Right atrium auricular region (tissue), 2 donors: ENCODE measurements around the gene DYNLT5. TPM values are rescaled to one million over a fixed set of nuclear protein-coding genes. Genes with fewer than 3 reads are reported as not detected.

Source experiments
- DNase-seq: peaks from one replicate; pipeline ENCODE4 v3.0.0-alpha.2; 2019; ENCODE audit warnings: low spot score
- H3K27ac ChIP-seq, 2 donors: fragments of 200-600 bp; sonication (generic); 1 replicate in 1 of 2; 2 replicates in 1 of 2; pipeline ENCODE4 v1.5.1; 2016 to 2019
- H3K27me3 ChIP-seq, 2 donors: fragments of 200-600 bp; sonication (generic); one replicate each; pipeline versions ENCODE4 v1.5.1 to v1.6.0; 2017 to 2019
- H3K36me3 ChIP-seq: fragments of 200-600 bp; sonication (generic); one replicate; pipeline ENCODE4 v1.5.1; 2016
- H3K4me1 ChIP-seq, 2 donors: fragments of 200-600 bp; sonication (generic); one replicate each; pipeline versions ENCODE4 v1.5.1 to v1.6.0; 2017 to 2019
- H3K4me3 ChIP-seq, 2 donors: fragments of 200-600 bp; sonication (generic); 1 replicate in 1 of 2; 2 replicates in 1 of 2; pipeline ENCODE4 v1.5.1; 2017 to 2019; ENCODE audit warnings: mild to moderate bottlenecking in 1 of 2, moderate library complexity in 1 of 2
- H3K9me3 ChIP-seq, 2 donors: fragments of 200-600 bp; sonication (generic); one replicate each; pipeline ENCODE4 v1.5.1; 2019
- CTCF ChIP-seq, 2 donors: fragments of 200-600 bp; sonication (generic); IDR thresholded peaks; one replicate each; pipeline ENCODE4 v1.5.1; 2019; ENCODE audit warnings: antibody characterized with exemption in 2 of 2
- total RNA-seq, 2 donors: library from RNA; depleted of rRNA; stranded (reverse); fragments of >200 nt; gene quantifications; one replicate each; pipeline ENCODE4 v1.1.0, GENCODE V29; 2016

DYNLT5 gene
- total RNA-seq, 2 donors from 2014 or later = 0.85 TPM; not detected in 1

- H3K4me1 ChIP-seq = peaks cover 0 to 15% of the 10 kb centered on the region in 2 donors
- no peaks in the 10 kb centered on the region for H3K36me3 ChIP-seq
- no peaks in the 10 kb centered on the region for H3K27me3 ChIP-seq
- H3K27ac ChIP-seq = peak overlapping the region; percentile 40 to 56
- no peaks in the 10 kb centered on the region for H3K9me3 ChIP-seq
- no peak for TF ChIP-seq CTCF (IDR thresholded peaks at IDR 0.05)
- DNase-seq = no peak
- H3K4me3 ChIP-seq = peak overlapping the region; percentile 14 to 52
These were observed 562 bp downstream of the DYNLT5 start for GRCh38 chr1:66752671-66753371.

GRCh38 chr1:66757722-66758240 is 5.5 kb downstream of the DYNLT5 start:
- Histone ChIP-seq H3K36me3 (no peaks in the 10 kb centered on the region), H3K9me3 (no peaks in the 10 kb centered on the region), H3K27me3 (no peaks in the 10 kb centered on the region), H3K4me3 (no peak overlapping the region), H3K4me1 (peaks cover 0 to 5% of the 10 kb centered on the region in 2 donors), H3K27ac (no peak overlapping the region)
- no peak for DNase-seq
- TF ChIP-seq CTCF (IDR thresholded peaks at IDR 0.05) = no peak

GRCh38 chr1:66758241-66758755 is 6.0 kb downstream of the DYNLT5 start:
- no peak overlapping the region for H3K27ac ChIP-seq
- no peak overlapping the region for H3K4me3 ChIP-seq
- H3K36me3 ChIP-seq = no peaks in the 10 kb centered on the region
- no peak for TF ChIP-seq CTCF (IDR thresholded peaks at IDR 0.05)
- DNase-seq = no peak
- H3K9me3 ChIP-seq = no peaks in the 10 kb centered on the region
- no peaks in the 10 kb centered on the region for H3K27me3 ChIP-seq
- H3K4me1 ChIP-seq = no peaks in the 10 kb centered on the region

- TF ChIP-seq CTCF (IDR thresholded peaks at IDR 0.05) = no peak
- no peaks in the 10 kb centered on the region for H3K4me1 ChIP-seq
- H3K9me3 ChIP-seq = no peaks in the 10 kb centered on the region
- no peak for DNase-seq
- H3K27ac ChIP-seq = no peak overlapping the region
- no peaks in the 10 kb centered on the region for H3K36me3 ChIP-seq
- no peak overlapping the region for H3K4me3 ChIP-seq
- no peaks in the 10 kb centered on the region for H3K27me3 ChIP-seq
These were observed 8.2 kb downstream of the DYNLT5 start for GRCh38 chr1:66760506-66760905.

- no peaks in the 10 kb centered on the region for H3K9me3 ChIP-seq
- no peak for TF ChIP-seq CTCF (IDR thresholded peaks at IDR 0.05)
- DNase-seq = no peak
- H3K27me3 ChIP-seq = no peaks in the 10 kb centered on the region
- H3K36me3 ChIP-seq = no peaks in the 10 kb centered on the region
- no peak overlapping the region for H3K27ac ChIP-seq
- no peaks in the 10 kb centered on the region for H3K4me1 ChIP-seq
- H3K4me3 ChIP-seq = no peak overlapping the region
These were observed 9.0 kb downstream of the DYNLT5 start for GRCh38 chr1:66761221-66761620.
